Tibial nerve (tissue), 4 donors: ENCODE measurements around the gene RGMB. TPM values are rescaled to one million over a fixed set of nuclear protein-coding genes. Genes with fewer than 3 reads are reported as not detected.

Source experiments
- DNase-seq, 2 donors: peaks; one replicate each; pipeline ENCODE4 v3.0.0-alpha.2; 2019; ENCODE audit warnings: low spot score in 2 of 2
- H3K27ac ChIP-seq, 4 donors: fragments of 200-600 bp; sonication (generic) in 3 of 4; one replicate each; pipeline ENCODE4 v1.5.1; 2017 to 2019; ENCODE audit warnings: mild to moderate bottlenecking in 1 of 4
- H3K27me3 ChIP-seq, 2 donors: fragments of 200-600 bp; sonication (generic) in 1 of 2; one replicate each; pipeline versions ENCODE4 v1.5.1 to v1.6.0; 2017 to 2019
- H3K36me3 ChIP-seq, 3 donors: fragments of 200-600 bp; sonication (generic); one replicate each; pipeline ENCODE4 v1.5.1; 2018 to 2019
- H3K4me1 ChIP-seq, 4 donors: fragments of 200-600 bp; sonication (generic) in 3 of 4; one replicate each; pipeline ENCODE4 v1.5.1; 2017 to 2019
- H3K4me3 ChIP-seq, 4 donors: fragments of 200-600 bp; sonication (generic) in 3 of 4; one replicate each; pipeline ENCODE4 v1.5.1; 2017 to 2019; ENCODE audit warnings: mild to moderate bottlenecking in 1 of 4, moderate library complexity in 1 of 4
- H3K9me3 ChIP-seq, 4 donors: fragments of 200-600 bp; sonication (generic) in 3 of 4; one replicate each; pipeline ENCODE4 v1.5.1; 2017 to 2019
- EP300 ChIP-seq, 2 donors: sonication (generic); formaldehyde crosslinking; IDR thresholded peaks; one replicate each; pipeline ENCODE4 v1.6.1; 2017; ENCODE audit warnings: antibody characterized with exemption in 2 of 2, mild to moderate bottlenecking in 1 of 2
- POLR2A ChIP-seq, 2 donors: fragments of 450-650 bp; IDR thresholded peaks; one replicate each; pipeline ENCODE4 v1.6.1; 2017; ENCODE audit warnings: antibody characterized with exemption in 2 of 2, mild to moderate bottlenecking in 2 of 2, moderate library complexity in 2 of 2
- WGBS, 2 donors: methylation state at CpG; one replicate each; pipeline ENCODE4 v1.1.5; 2018; 5-methylcytosine and 5-hydroxymethylcytosine counted together
- total RNA-seq, 4 donors: library from RNA; depleted of rRNA; stranded (reverse); fragments of >200 nt; gene quantifications; one replicate each; pipeline ENCODE4 v1.1.0, GENCODE V29; 2016
- TF ChIP-seq, protein P1 (sequence below), 5 experiments: fragments of 200-600 bp in 3 of 5; fragments of 450-650 bp in 2 of 5; sonication (generic) in 3 of 5; IDR thresholded peaks; one replicate each; pipeline ENCODE4 v1.5.1; 2016 to 2019; ENCODE audit warnings: antibody characterized with exemption in 5 of 5, mild to moderate bottlenecking in 3 of 5, moderate library complexity in 2 of 5

Gene RGMB
- total RNA-seq, 4 donors from 2014 or later: 31.8 to 43.1 (median 36.6) TPM

DNA sequence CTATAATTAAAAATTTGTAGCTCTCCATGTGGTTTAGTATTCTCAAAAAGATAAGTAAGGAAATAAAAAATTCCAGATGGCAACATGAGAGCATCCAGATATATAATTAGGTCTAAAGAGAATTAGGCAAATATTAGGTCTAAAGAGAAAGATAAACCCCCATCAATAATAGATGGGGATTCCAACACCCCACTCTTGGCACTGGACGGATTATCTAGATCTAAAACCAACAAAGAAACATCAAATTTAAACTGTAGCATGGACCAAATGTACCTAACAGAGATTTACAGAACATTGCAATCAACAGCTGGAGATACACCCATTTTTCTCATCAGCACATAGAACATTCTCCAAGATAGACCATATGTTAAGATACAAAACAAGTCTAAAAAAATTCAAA, 31.6 kb downstream of the RGMB start:
- TF ChIP-seq POLR2A (IDR thresholded peaks at IDR 0.05): no peak
- no peaks in the 10 kb centered on the region for H3K4me1 ChIP-seq
- peaks cover 0 to 33% (median 7%) of the 10 kb centered on the region in 4 donors for H3K9me3 ChIP-seq
- WGBS, 2 donors: 0 to 2% methylated on average over 1 of the region's 1 CpG
- peaks cover 0 to 12% (median 0%) of the 10 kb centered on the region in 3 donors for H3K36me3 ChIP-seq
- no peak overlapping the region for H3K4me3 ChIP-seq
- no peaks in the 10 kb centered on the region for H3K27me3 ChIP-seq
- no peak overlapping the region for H3K27ac ChIP-seq
- DNase-seq: no peak

DNA sequence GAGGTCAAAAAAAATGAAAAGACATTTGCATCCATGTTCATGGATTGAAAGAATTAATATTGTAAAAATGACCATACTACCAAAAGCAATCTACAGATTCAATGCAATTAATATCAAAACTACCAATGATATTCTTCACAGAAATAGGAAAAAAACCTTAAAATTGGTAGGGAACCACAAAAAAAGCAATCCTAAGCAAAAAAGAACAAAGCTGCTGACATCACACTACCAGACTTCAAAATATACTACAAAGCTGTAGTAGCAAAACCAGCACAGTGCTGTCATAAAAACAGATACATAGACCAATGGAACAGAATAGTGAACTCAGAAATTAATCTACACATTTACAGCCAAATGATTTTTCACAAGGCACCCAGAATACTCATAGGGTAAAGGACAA, 34.3 kb downstream of the RGMB start:
- H3K4me1 ChIP-seq: no peaks in the 10 kb centered on the region

DNA sequence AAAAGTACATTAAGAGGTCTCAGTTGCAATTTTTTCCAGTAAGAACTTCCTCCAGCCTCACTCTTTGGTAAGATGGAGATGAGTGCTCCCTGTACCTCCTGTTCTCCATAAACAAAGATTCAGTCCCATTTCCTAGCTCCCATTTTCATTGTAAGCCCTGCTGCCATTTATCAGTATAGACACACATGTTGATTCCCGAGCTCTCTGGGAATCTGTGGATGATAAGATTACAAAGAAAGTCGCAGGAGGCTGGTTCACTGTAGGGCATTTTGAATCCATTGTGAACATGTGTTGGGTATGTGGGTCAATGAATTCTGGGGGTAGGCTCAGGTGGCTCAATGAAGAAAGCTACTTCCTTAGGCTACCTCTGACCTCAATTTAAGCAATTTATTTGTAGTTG, 36.7 kb downstream of the RGMB start:
- H3K27ac ChIP-seq: no peak overlapping the region
- TF ChIP-seq, protein P1, sequence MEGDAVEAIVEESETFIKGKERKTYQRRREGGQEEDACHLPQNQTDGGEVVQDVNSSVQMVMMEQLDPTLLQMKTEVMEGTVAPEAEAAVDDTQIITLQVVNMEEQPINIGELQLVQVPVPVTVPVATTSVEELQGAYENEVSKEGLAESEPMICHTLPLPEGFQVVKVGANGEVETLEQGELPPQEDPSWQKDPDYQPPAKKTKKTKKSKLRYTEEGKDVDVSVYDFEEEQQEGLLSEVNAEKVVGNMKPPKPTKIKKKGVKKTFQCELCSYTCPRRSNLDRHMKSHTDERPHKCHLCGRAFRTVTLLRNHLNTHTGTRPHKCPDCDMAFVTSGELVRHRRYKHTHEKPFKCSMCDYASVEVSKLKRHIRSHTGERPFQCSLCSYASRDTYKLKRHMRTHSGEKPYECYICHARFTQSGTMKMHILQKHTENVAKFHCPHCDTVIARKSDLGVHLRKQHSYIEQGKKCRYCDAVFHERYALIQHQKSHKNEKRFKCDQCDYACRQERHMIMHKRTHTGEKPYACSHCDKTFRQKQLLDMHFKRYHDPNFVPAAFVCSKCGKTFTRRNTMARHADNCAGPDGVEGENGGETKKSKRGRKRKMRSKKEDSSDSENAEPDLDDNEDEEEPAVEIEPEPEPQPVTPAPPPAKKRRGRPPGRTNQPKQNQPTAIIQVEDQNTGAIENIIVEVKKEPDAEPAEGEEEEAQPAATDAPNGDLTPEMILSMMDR (IDR thresholded peaks at IDR 0.05): no peak
- TF ChIP-seq EP300 (IDR thresholded peaks at IDR 0.05): no peak
- TF ChIP-seq POLR2A (IDR thresholded peaks at IDR 0.05): no peak
- peaks cover 0 to 29% (median 7%) of the 10 kb centered on the region in 4 donors for H3K9me3 ChIP-seq
- H3K4me1 ChIP-seq: no peaks in the 10 kb centered on the region
- WGBS, 2 donors: 46 to 50% methylated on average over 2 of the region's 2 CpGs
- H3K4me3 ChIP-seq: no peak overlapping the region
- no peaks in the 10 kb centered on the region for H3K36me3 ChIP-seq
- no peak for DNase-seq
- H3K27me3 ChIP-seq: no peaks in the 10 kb centered on the region

More for the DNA sequence above, 34.3 kb downstream of the RGMB start:
- no peaks in the 10 kb centered on the region for H3K36me3 ChIP-seq
- H3K4me3 ChIP-seq: no peak overlapping the region
- H3K9me3 ChIP-seq: peaks cover 0 to 33% (median 7%) of the 10 kb centered on the region in 4 donors
- no peak for DNase-seq
- H3K27me3 ChIP-seq: no peaks in the 10 kb centered on the region
- H3K27ac ChIP-seq: no peak overlapping the region
- TF ChIP-seq POLR2A (IDR thresholded peaks at IDR 0.05) (no peak), EP300 (IDR thresholded peaks at IDR 0.05) (no peak)
- TF ChIP-seq, protein P1 (IDR thresholded peaks at IDR 0.05): no peak

DNA sequence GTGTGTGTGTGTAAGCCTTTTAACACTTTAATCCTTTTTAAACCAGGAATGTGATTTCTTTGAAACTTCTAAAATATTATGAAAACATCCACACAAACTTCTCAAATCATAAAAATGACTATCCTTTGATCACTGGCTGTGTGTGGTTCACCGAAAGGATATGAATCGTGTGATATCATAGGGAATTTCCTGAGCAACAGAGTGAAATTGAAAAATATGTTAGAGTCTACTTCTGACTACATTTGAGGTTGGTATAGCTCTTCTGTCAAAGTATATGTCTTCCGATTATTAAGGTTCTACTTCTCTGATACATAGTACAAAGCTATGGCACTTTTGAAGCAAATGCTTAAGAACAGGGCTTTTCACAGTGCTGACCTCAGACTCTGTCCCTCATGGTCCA, 40.3 kb downstream of the RGMB start:
- no peak for DNase-seq
- Histone ChIP-seq H3K27me3 (no peaks in the 10 kb centered on the region), H3K27ac (no peak overlapping the region), H3K9me3 (no peaks in the 10 kb centered on the region), H3K4me3 (no peak overlapping the region), H3K36me3 (no peaks in the 10 kb centered on the region), H3K4me1 (no peaks in the 10 kb centered on the region)
- WGBS, 2 donors: 94% methylated on average over 3 of the region's 3 CpGs
- no peak for TF ChIP-seq POLR2A (IDR thresholded peaks at IDR 0.05)
- TF ChIP-seq, protein P1 (IDR thresholded peaks at IDR 0.05): no peak

DNA sequence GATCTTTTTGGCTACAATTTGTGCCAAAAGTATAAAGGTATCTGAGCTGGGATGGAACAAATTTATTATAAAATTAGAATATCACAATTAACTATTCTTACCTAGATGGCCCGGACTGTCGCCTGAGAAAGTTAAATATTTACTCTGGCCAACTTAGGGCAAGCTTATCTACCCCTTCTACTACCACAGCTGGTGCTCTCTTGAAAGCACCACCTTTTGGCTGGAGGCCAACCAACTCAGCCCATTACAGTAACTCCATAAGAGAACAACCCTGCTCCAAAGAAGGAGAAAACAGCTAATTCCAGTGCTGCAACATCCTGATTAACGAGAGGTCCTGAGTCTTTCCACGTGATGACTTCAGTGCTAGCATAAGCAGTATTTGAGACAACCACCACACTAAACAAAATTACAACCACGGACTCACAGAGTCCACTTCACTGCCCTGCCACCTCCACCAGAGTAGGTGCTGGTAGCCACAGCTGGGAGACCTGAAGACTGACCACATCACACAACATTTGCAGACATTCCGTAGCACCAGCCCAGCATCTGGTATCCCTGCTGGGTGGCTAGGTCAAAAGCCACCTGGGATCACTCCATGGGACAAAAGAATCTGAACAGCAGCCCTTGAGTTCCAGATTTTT, 43.2 kb downstream of the RGMB start:
- Histone ChIP-seq H3K4me3 (no peak overlapping the region), H3K27me3 (no peaks in the 10 kb centered on the region), H3K27ac (no peak overlapping the region), H3K4me1 (no peaks in the 10 kb centered on the region), H3K36me3 (no peaks in the 10 kb centered on the region), H3K9me3 (peaks cover 0 to 23% (median 6%) of the 10 kb centered on the region in 4 donors)
- DNase-seq: no peak
- 79 to 88% methylated on average over 6 of the region's 6 CpGs for WGBS, 2 donors
- TF ChIP-seq, protein P1 (IDR thresholded peaks at IDR 0.05): no peak
- TF ChIP-seq EP300 (IDR thresholded peaks at IDR 0.05) (no peak), POLR2A (IDR thresholded peaks at IDR 0.05) (no peak)
